Adrenal gland (tissue), 5 donors: Measurements from ENCODE around the gene DNM2.

Experiments
- CTCF ChIP-seq, 6 experiments: fragments of 450-650 bp in 4 of 6; fragments of 200-600 bp in 2 of 6; sonication (generic) in 1 of 6; IDR thresholded peaks; 1 replicate in 5 of 6; 2 replicates in 1 of 6; pipeline versions ENCODE4 v1.5.1 to v1.8.0; 2016 to 2021; ENCODE audit warnings: antibody characterized with exemption in 6 of 6, mild to moderate bottlenecking in 2 of 6, moderate library complexity in 1 of 6
- POLR2A ChIP-seq, 2 donors: fragments of 450-650 bp; IDR thresholded peaks; one replicate each; pipeline ENCODE4 v1.6.1; 2017; ENCODE audit warnings: antibody characterized with exemption in 2 of 2, mild to moderate bottlenecking in 2 of 2, moderate library complexity in 1 of 2
- donor health status: DM: no; HTN: no; CAD: no.

GRCh38 chr19:10712754-10713153, 5.1 kb upstream of the DNM2 start:
- TF ChIP-seq POLR2A (IDR thresholded peaks at IDR 0.05) (no peak), CTCF (IDR thresholded peaks at IDR 0.05) (no peak)
